Inferior parietal cortex (tissue), 1 donor: Measurements from ENCODE around the gene VAV2.

Experiments
- DNase-seq: peaks from one replicate; pipeline ENCODE4 v3.0.0-alpha.2; 2016; ENCODE audit errors: extremely low spot score

The VAV2 gene

GRCh38 chr9:133952598-133953550 is 39.2 kb downstream of the VAV2 start:
- no peak for DNase-seq

GRCh38 chr9:133951265-133951664 is 40.9 kb downstream of the VAV2 start:
- DNase-seq: no peak

- no peak for DNase-seq
Measured at GRCh38 chr9:133950629-133951111, 41.5 kb downstream of the VAV2 start.

GRCh38 chr9:133950192-133950591 is 41.9 kb downstream of the VAV2 start:
- no peak for DNase-seq

- DNase-seq: no peak
Measured at GRCh38 chr9:133949486-133950061, 42.5 kb downstream of the VAV2 start.

- no peak for DNase-seq
Measured at GRCh38 chr9:133948561-133949485, 43.3 kb downstream of the VAV2 start.

GRCh38 chr9:133948131-133948530 is 44.0 kb downstream of the VAV2 start:
- no peak for DNase-seq

GRCh38 chr9:133946840-133947486 is 45.2 kb downstream of the VAV2 start:
- no peak for DNase-seq

- no peak for DNase-seq
Measured at GRCh38 chr9:133945977-133946753, 46.0 kb downstream of the VAV2 start.

- no peak for DNase-seq
Measured at GRCh38 chr9:133945314-133945975, 46.7 kb downstream of the VAV2 start.

GRCh38 chr9:133944746-133945135 is 47.4 kb downstream of the VAV2 start:
- DNase-seq: no peak

GRCh38 chr9:133943781-133944745 is 48.1 kb downstream of the VAV2 start:
- no peak for DNase-seq

- DNase-seq: no peak
Measured at GRCh38 chr9:133943036-133943780, 48.9 kb downstream of the VAV2 start.

- DNase-seq: no peak
Measured at GRCh38 chr9:133942206-133942975, 49.7 kb downstream of the VAV2 start.

GRCh38 chr9:133939845-133940244 is 52.3 kb downstream of the VAV2 start:
- no peak for DNase-seq

GRCh38 chr9:133939171-133939785 is 52.8 kb downstream of the VAV2 start:
- DNase-seq: no peak

- no peak for DNase-seq
Measured at GRCh38 chr9:133938753-133939152, 53.4 kb downstream of the VAV2 start.
